PC-3 (cell line): Measurements from ENCODE around the gene RNLS.

Source experiments
- EZH2 ChIP-seq: fragments of 300-600 bp; sonication (generic); IDR thresholded peaks from one replicate; pipeline ENCODE4 v1.6.1; 2017; ENCODE audit warnings: antibody characterized with exemption, mild to moderate bottlenecking, low read length; ENCODE audit not compliant: unreplicated experiment
- EZH2phosphoT487 ChIP-seq: fragments of 300-600 bp; sonication (generic); IDR thresholded peaks from 2 replicates; pipeline ENCODE4 v1.6.1; 2018; ENCODE audit warnings: mild to moderate bottlenecking, antibody characterized with exemption, low read length, borderline replicate concordance
- TF ChIP-seq, protein P1 (sequence below): fragments of 300-600 bp; sonication (generic); conservative IDR thresholded peaks from 2 replicates; pipeline ENCODE4 v1.5.1; 2017; ENCODE audit warnings: antibody characterized with exemption, low read depth, mild to moderate bottlenecking, low read length

GRCh38 chr10:88461426-88461825, 121.7 kb downstream of the RNLS start:
- no peak for TF ChIP-seq EZH2phosphoT487
- TF ChIP-seq, protein P1, sequence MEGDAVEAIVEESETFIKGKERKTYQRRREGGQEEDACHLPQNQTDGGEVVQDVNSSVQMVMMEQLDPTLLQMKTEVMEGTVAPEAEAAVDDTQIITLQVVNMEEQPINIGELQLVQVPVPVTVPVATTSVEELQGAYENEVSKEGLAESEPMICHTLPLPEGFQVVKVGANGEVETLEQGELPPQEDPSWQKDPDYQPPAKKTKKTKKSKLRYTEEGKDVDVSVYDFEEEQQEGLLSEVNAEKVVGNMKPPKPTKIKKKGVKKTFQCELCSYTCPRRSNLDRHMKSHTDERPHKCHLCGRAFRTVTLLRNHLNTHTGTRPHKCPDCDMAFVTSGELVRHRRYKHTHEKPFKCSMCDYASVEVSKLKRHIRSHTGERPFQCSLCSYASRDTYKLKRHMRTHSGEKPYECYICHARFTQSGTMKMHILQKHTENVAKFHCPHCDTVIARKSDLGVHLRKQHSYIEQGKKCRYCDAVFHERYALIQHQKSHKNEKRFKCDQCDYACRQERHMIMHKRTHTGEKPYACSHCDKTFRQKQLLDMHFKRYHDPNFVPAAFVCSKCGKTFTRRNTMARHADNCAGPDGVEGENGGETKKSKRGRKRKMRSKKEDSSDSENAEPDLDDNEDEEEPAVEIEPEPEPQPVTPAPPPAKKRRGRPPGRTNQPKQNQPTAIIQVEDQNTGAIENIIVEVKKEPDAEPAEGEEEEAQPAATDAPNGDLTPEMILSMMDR, result no peak
- no peak for TF ChIP-seq EZH2
